ENCODE results near the gene GJA9.

- TF ChIP-seq CTCF (conservative IDR thresholded peaks at IDR 0.05; ENCODE audit: low read depth, low read length) (no peak), EZH2 (IDR thresholded peaks at IDR 0.05; ENCODE audit: borderline replicate concordance, low read depth, low read length, poor library complexity, severe bottlenecking) (no peak)
Observed at GRCh38 chr1:38852780-38853179, 28.6 kb downstream of the GJA9 start.
